ENCODE data around the gene SLCO4A1. TPM values are rescaled to one million over a fixed set of nuclear protein-coding genes. Genes with fewer than 3 reads are reported as not detected.

SLCO4A1 gene
- total RNA-seq, 4 donors from 2014 or later, result 15.9 to 20.2 (median 19.2) TPM

GRCh38 chr20:62686869-62687830 is 44.8 kb downstream of the SLCO4A1 start:
- Histone ChIP-seq H3K4me3 (no peak overlapping the region), H3K27me3 (peaks cover 52% of the 10 kb centered on the region), H3K4me1 (peaks cover 0 to 12% (median 0%) of the 10 kb centered on the region in 3 donors), H3K9me3 (no peaks in the 10 kb centered on the region), H3K36me3 (no peaks in the 10 kb centered on the region), H3K27ac (no peak overlapping the region)
- ATAC-seq, result no peak
- TF ChIP-seq EP300 (IDR thresholded peaks at IDR 0.05) (no peak), POLR2AphosphoS5 (IDR thresholded peaks at IDR 0.05) (no peak), CTCF (IDR thresholded peaks at IDR 0.05) (no peak), POLR2A (IDR thresholded peaks at IDR 0.05) (no peak)
- 75 to 89% methylated on average over 5 to 7 of the region's 37 CpGs for WGBS, 2 donors (ENCODE audit: low coverage in 1 of 2)

GRCh38 chr20:62688083-62688482 is 45.8 kb downstream of the SLCO4A1 start:
- WGBS, 2 donors (ENCODE audit: low coverage in 1 of 2), result no CpG with 5 or more reads among the region's 11 CpGs
- Histone ChIP-seq H3K36me3 (no peaks in the 10 kb centered on the region), H3K4me1 (peaks cover 0 to 12% (median 0%) of the 10 kb centered on the region in 3 donors), H3K27me3 (peaks cover 44% of the 10 kb centered on the region), H3K9me3 (no peaks in the 10 kb centered on the region), H3K27ac (no peak overlapping the region), H3K4me3 (no peak overlapping the region)
- ATAC-seq, result no peak
- no peak for TF ChIP-seq CTCF (IDR thresholded peaks at IDR 0.05)
- TF ChIP-seq POLR2A (IDR thresholded peaks at IDR 0.05), result no peak
- TF ChIP-seq EP300 (IDR thresholded peaks at IDR 0.05), result no peak
- TF ChIP-seq POLR2AphosphoS5 (IDR thresholded peaks at IDR 0.05), result no peak

GRCh38 chr20:62688855-62689460 is 46.7 kb downstream of the SLCO4A1 start:
- 27 to 63% methylated on average over 3 to 24 of the region's 29 CpGs for WGBS, 2 donors (ENCODE audit: low coverage in 1 of 2)
- peaks cover 45% of the 10 kb centered on the region for H3K27me3 ChIP-seq
- peak overlapping the region in 1 of 4 donors; percentile 19 for H3K27ac ChIP-seq
- H3K4me3 ChIP-seq, result no peak overlapping the region
- no peak for ATAC-seq
- H3K4me1 ChIP-seq, result peaks cover 0 to 12% (median 0%) of the 10 kb centered on the region in 3 donors
- H3K9me3 ChIP-seq, result no peaks in the 10 kb centered on the region
- TF ChIP-seq CTCF (IDR thresholded peaks at IDR 0.05) (peak in 3 of 4 experiments; percentile 36 to 56 (median 41)), POLR2A (IDR thresholded peaks at IDR 0.05) (no peak), POLR2AphosphoS5 (IDR thresholded peaks at IDR 0.05) (no peak)
- H3K36me3 ChIP-seq, result no peaks in the 10 kb centered on the region

GRCh38 chr20:62689861-62690260 is 47.6 kb downstream of the SLCO4A1 start:
- no peak for ATAC-seq
- TF ChIP-seq POLR2AphosphoS5 (IDR thresholded peaks at IDR 0.05) (no peak), EP300 (IDR thresholded peaks at IDR 0.05) (no peak)
- H3K4me1 ChIP-seq, result peaks cover 0 to 12% (median 0%) of the 10 kb centered on the region in 3 donors

GRCh38 chr20:62690261-62690820 is 48.0 kb downstream of the SLCO4A1 start:
- peaks cover 35% of the 10 kb centered on the region for H3K27me3 ChIP-seq
- no peaks in the 10 kb centered on the region for H3K9me3 ChIP-seq
- no peak overlapping the region for H3K27ac ChIP-seq
- H3K36me3 ChIP-seq, result no peaks in the 10 kb centered on the region
- no peak for TF ChIP-seq POLR2AphosphoS5 (IDR thresholded peaks at IDR 0.05)
- no peak for TF ChIP-seq POLR2A (IDR thresholded peaks at IDR 0.05)
- no peak for TF ChIP-seq CTCF (IDR thresholded peaks at IDR 0.05)
- no peak for TF ChIP-seq EP300 (IDR thresholded peaks at IDR 0.05)
- ATAC-seq, result no peak
- H3K4me1 ChIP-seq, result peaks cover 0 to 12% (median 0%) of the 10 kb centered on the region in 3 donors
- H3K4me3 ChIP-seq, result no peak overlapping the region
- 83 to 90% methylated on average over 9 to 12 of the region's 17 CpGs for WGBS, 2 donors (ENCODE audit: low coverage in 1 of 2)

More at GRCh38 chr20:62689861-62690260, 47.6 kb downstream of the SLCO4A1 start:
- WGBS, 2 donors (ENCODE audit: low coverage in 1 of 2), result 89% methylated on average over 11 of the region's 17 CpGs; no CpG with 5 or more reads in 1 of the 2 donors
- Histone ChIP-seq H3K36me3 (no peaks in the 10 kb centered on the region), H3K27me3 (peaks cover 39% of the 10 kb centered on the region), H3K27ac (no peak overlapping the region), H3K4me3 (no peak overlapping the region), H3K9me3 (no peaks in the 10 kb centered on the region)
